OCI-LY1 (cell line): Measurements from ENCODE around the gene MRPS6.

Experiments used
- H2AFZ ChIP-seq: fragments of 200-600 bp; sonication (generic), shearing (Covaris generic); 2 replicates; pipeline ENCODE4 v1.6.0; 2014; ENCODE audit warnings: antibody characterized with exemption, mild to moderate bottlenecking, low read length
- H3F3A ChIP-seq: fragments of 200-600 bp; sonication (generic), shearing (Covaris generic); 2 replicates; pipeline ENCODE4 v1.6.0; 2014; ENCODE audit warnings: mild to moderate bottlenecking, antibody characterized with exemption, low read length, moderate library complexity; ENCODE audit not compliant: insufficient read depth
- H3K27ac ChIP-seq: fragments of 200-600 bp; sonication (generic); 2 replicates; pipeline ENCODE4 v1.5.1; 2014; ENCODE audit warnings: low read length, mixed run types, mild to moderate bottlenecking, low read depth; ENCODE audit not compliant: poor library complexity, severe bottlenecking
- H3K27me3 ChIP-seq: fragments of 200-600 bp; sonication (generic); 2 replicates; pipeline ENCODE4 v1.6.0; 2014; ENCODE audit warnings: antibody characterized with exemption, mild to moderate bottlenecking, low read length, moderate library complexity; ENCODE audit not compliant: insufficient read depth
- H3K36me3 ChIP-seq: fragments of 200-600 bp; sonication (generic); 2 replicates; pipeline ENCODE4 v1.6.1; 2014; ENCODE audit warnings: mild to moderate bottlenecking, antibody characterized with exemption, low read length, moderate library complexity, mixed read lengths; ENCODE audit not compliant: insufficient read depth
- H3K4me1 ChIP-seq: fragments of 200-600 bp; sonication (generic); 2 replicates; pipeline ENCODE4 v1.5.1; 2014; ENCODE audit warnings: mild to moderate bottlenecking, low read length, moderate library complexity; ENCODE audit not compliant: insufficient read depth, severe bottlenecking
- H3K4me2 ChIP-seq: fragments of 200-600 bp; sonication (generic), shearing (Covaris generic); 2 replicates; pipeline ENCODE4 v1.6.1; 2014; ENCODE audit warnings: low read length
- H3K4me3 ChIP-seq: fragments of 200-600 bp; sonication (generic); 2 replicates; pipeline ENCODE4 v1.5.1; 2014; ENCODE audit warnings: low read length, low read depth, mild to moderate bottlenecking, mixed read lengths; ENCODE audit not compliant: poor library complexity, severe bottlenecking
- H3K79me2 ChIP-seq: fragments of 200-600 bp; shearing (Covaris generic); 2 replicates; pipeline ENCODE4 v1.6.1; 2016; ENCODE audit warnings: mixed run types, low read length, mixed read lengths; ENCODE audit not compliant: insufficient read depth
- H3K9ac ChIP-seq: fragments of 200-600 bp; sonication (generic), shearing (Covaris generic); 2 replicates; pipeline ENCODE4 v1.6.1; 2014; ENCODE audit warnings: mild to moderate bottlenecking, low read length, mixed read lengths
- H3K9me2 ChIP-seq: fragments of 200-600 bp; sonication (generic), shearing (Covaris generic); 2 replicates; pipeline ENCODE4 v1.6.1; 2014; ENCODE audit warnings: low read depth, mild to moderate bottlenecking, low read length, mixed read lengths
- H3K9me3 ChIP-seq: fragments of 200-600 bp; shearing (Covaris generic); 2 replicates; pipeline ENCODE4 v1.6.1; 2014; ENCODE audit warnings: low read length, mixed read lengths
- H4K20me1 ChIP-seq: fragments of 200-600 bp; sonication (generic), shearing (Covaris generic); 2 replicates; pipeline ENCODE4 v1.6.0; 2016; ENCODE audit warnings: mild to moderate bottlenecking, low read length; ENCODE audit not compliant: insufficient read depth
- CTCF ChIP-seq: fragments of 200-600 bp; sonication (generic), shearing (Covaris generic); IDR thresholded peaks from 2 replicates; pipeline ENCODE4 v1.5.1; 2017; ENCODE audit warnings: mild to moderate bottlenecking, antibody characterized with exemption, low read length, moderate library complexity, mixed read lengths
- EZH2 ChIP-seq: fragments of 200-600 bp; sonication (generic), shearing (Covaris generic); IDR thresholded peaks from 2 replicates; pipeline ENCODE4 v1.8.0; 2017; ENCODE audit warnings: borderline replicate concordance, mixed run types, mild to moderate bottlenecking, antibody characterized with exemption, low read length, moderate library complexity, mixed read lengths

Gene MRPS6

GRCh38 chr21:34110594-34111202 lies 37.3 kb downstream of the MRPS6 start:
- Histone ChIP-seq H3K4me3 (no peak overlapping the region), H3F3A (no peaks in the 10 kb centered on the region), H3K4me1 (no peaks in the 10 kb centered on the region), H3K4me2 (no peak overlapping the region), H3K27ac (no peak overlapping the region), H2AFZ (no peak overlapping the region), H3K27me3 (no peaks in the 10 kb centered on the region), H4K20me1 (no peaks in the 10 kb centered on the region), H3K9ac (no peak overlapping the region), H3K79me2 (peaks cover 49% of the 10 kb centered on the region), H3K9me2 (no peaks in the 10 kb centered on the region), H3K36me3 (peaks cover 32% of the 10 kb centered on the region), H3K9me3 (no peaks in the 10 kb centered on the region)
- no peak for TF ChIP-seq CTCF
- no peak for TF ChIP-seq EZH2

- no peak overlapping the region for H2AFZ ChIP-seq
- no peaks in the 10 kb centered on the region for H3K9me3 ChIP-seq
- H3K9me2 ChIP-seq, result no peaks in the 10 kb centered on the region
- no peak overlapping the region for H3K9ac ChIP-seq
- peaks cover 45% of the 10 kb centered on the region for H3K79me2 ChIP-seq
- no peaks in the 10 kb centered on the region for H3F3A ChIP-seq
- H4K20me1 ChIP-seq, result no peaks in the 10 kb centered on the region
- no peak overlapping the region for H3K27ac ChIP-seq
- no peak overlapping the region for H3K4me2 ChIP-seq
- no peak for TF ChIP-seq CTCF
- no peak for TF ChIP-seq EZH2
- H3K27me3 ChIP-seq, result no peaks in the 10 kb centered on the region
- H3K36me3 ChIP-seq, result peaks cover 36% of the 10 kb centered on the region
- no peaks in the 10 kb centered on the region for H3K4me1 ChIP-seq
- H3K4me3 ChIP-seq, result no peak overlapping the region
Measured at GRCh38 chr21:34112316-34113033, 39.1 kb downstream of the MRPS6 start.

- no peak overlapping the region for H2AFZ ChIP-seq
- H3K9me3 ChIP-seq, result no peaks in the 10 kb centered on the region
- no peak overlapping the region for H3K4me2 ChIP-seq
- no peak overlapping the region for H3K9ac ChIP-seq
- peaks cover 31% of the 10 kb centered on the region for H3K36me3 ChIP-seq
- H4K20me1 ChIP-seq, result no peaks in the 10 kb centered on the region
- no peaks in the 10 kb centered on the region for H3F3A ChIP-seq
- peaks cover 40% of the 10 kb centered on the region for H3K79me2 ChIP-seq
- no peak for TF ChIP-seq EZH2
- TF ChIP-seq CTCF, result no peak
- no peaks in the 10 kb centered on the region for H3K9me2 ChIP-seq
- no peaks in the 10 kb centered on the region for H3K4me1 ChIP-seq
- H3K27ac ChIP-seq, result no peak overlapping the region
- no peak overlapping the region for H3K4me3 ChIP-seq
- no peaks in the 10 kb centered on the region for H3K27me3 ChIP-seq
Measured at GRCh38 chr21:34113842-34114241, 40.5 kb downstream of the MRPS6 start.
